BLaER1 (cell line): ENCODE measurements around the gene ARHGAP26.

Experiments
- H3K27ac ChIP-seq: shearing (Covaris generic); formaldehyde crosslinking; 2 replicates; pipeline ENCODE4 v1.8.1; 2022
- H3K27me3 ChIP-seq: shearing (Covaris generic); formaldehyde crosslinking; 2 replicates; pipeline ENCODE4 v1.8.1; 2022
- H3K36me3 ChIP-seq: shearing (Covaris generic); formaldehyde crosslinking; 2 replicates; pipeline ENCODE4 v1.8.1; 2022
- H3K4me1 ChIP-seq: shearing (Covaris generic); formaldehyde crosslinking; 2 replicates; pipeline ENCODE4 v1.8.1; 2022
- H3K4me2 ChIP-seq: shearing (Covaris generic); formaldehyde crosslinking; 2 replicates; pipeline ENCODE4 v1.8.1; 2022
- H3K4me3 ChIP-seq: shearing (Covaris generic); formaldehyde crosslinking; 2 replicates; pipeline ENCODE4 v1.8.1; 2022
- H3K9ac ChIP-seq: shearing (Covaris generic); formaldehyde crosslinking; 2 replicates; pipeline ENCODE4 v1.8.1; 2022
- H3K9me3 ChIP-seq: shearing (Covaris generic); formaldehyde crosslinking; 2 replicates; pipeline ENCODE4 v1.8.1; 2022
- H4K20me1 ChIP-seq: shearing (Covaris generic); formaldehyde crosslinking; 2 replicates; pipeline ENCODE4 v1.8.1; 2022
- Cebpa-rat ChIP-seq: shearing (Covaris generic); IDR thresholded peaks from 2 replicates; pipeline ENCODE4 v1.8.1; 2022

ARHGAP26 gene

GRCh38 chr5:142894315-142894714 is 124.1 kb downstream of the ARHGAP26 start:
- no peak overlapping the region for H3K27ac ChIP-seq
- peaks cover 10% of the 10 kb centered on the region for H3K36me3 ChIP-seq
- H3K4me1 ChIP-seq, result peaks cover 4% of the 10 kb centered on the region
- H3K9me3 ChIP-seq, result no peaks in the 10 kb centered on the region
- no peak overlapping the region for H3K4me2 ChIP-seq
- H3K4me3 ChIP-seq, result no peak overlapping the region
- H3K27me3 ChIP-seq, result no peaks in the 10 kb centered on the region
- H3K9ac ChIP-seq, result no peak overlapping the region
- no peak for TF ChIP-seq Cebpa-rat
- no peaks in the 10 kb centered on the region for H4K20me1 ChIP-seq

GRCh38 chr5:142894749-142895148 is 124.6 kb downstream of the ARHGAP26 start:
- Histone ChIP-seq H3K4me2 (no peak overlapping the region), H3K27ac (no peak overlapping the region)

DNA sequence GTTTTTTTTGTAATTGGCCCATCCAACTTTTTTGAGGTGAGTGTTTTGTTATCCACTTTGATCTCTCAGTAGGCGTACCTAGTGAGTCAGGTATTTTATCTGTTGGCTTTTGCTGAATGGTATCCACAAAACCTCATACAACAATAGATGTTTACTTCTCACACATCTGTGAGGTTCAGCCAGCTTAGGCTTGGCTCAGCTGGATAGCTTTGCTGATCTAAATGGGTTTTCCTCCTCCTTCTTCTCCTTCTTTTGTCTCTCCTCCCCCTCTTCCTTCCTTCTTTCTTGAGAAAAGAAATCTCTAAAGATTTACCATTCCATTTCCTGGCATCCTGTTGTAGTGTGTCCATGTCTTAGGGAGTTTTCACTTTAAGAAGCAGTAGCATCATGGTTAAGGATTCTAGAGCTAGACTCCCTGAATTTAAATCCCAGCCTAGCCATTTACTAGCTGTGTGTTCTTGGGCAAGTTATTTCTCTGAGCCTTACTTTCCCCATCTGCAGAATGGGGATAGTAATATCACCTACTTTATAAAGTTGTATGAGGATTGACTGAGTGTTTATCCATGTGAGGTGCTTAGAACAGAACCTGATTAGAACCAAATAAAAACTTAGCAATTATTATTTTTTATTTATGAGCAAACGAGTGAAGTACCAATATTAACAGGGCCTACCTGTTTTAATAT is 126.3 kb downstream of the ARHGAP26 start:
- H3K4me2 ChIP-seq, result no peak overlapping the region
- H3K4me3 ChIP-seq, result no peak overlapping the region
- no peaks in the 10 kb centered on the region for H3K27me3 ChIP-seq
- no peaks in the 10 kb centered on the region for H3K9me3 ChIP-seq
- H4K20me1 ChIP-seq, result no peaks in the 10 kb centered on the region
- TF ChIP-seq Cebpa-rat, result no peak
- H3K36me3 ChIP-seq, result peaks cover 10% of the 10 kb centered on the region
- no peak overlapping the region for H3K9ac ChIP-seq
- no peak overlapping the region for H3K27ac ChIP-seq
- H3K4me1 ChIP-seq, result peaks cover 8% of the 10 kb centered on the region

More at GRCh38 chr5:142894749-142895148, 124.6 kb downstream of the ARHGAP26 start:
- Histone ChIP-seq H4K20me1 (no peaks in the 10 kb centered on the region), H3K36me3 (peaks cover 10% of the 10 kb centered on the region), H3K4me3 (no peak overlapping the region), H3K27me3 (no peaks in the 10 kb centered on the region), H3K4me1 (peaks cover 8% of the 10 kb centered on the region), H3K9ac (no peak overlapping the region), H3K9me3 (no peaks in the 10 kb centered on the region)
- no peak for TF ChIP-seq Cebpa-rat

GRCh38 chr5:142897328-142897727 is 127.2 kb downstream of the ARHGAP26 start:
- Histone ChIP-seq H3K4me1 (peaks cover 8% of the 10 kb centered on the region), H3K36me3 (peaks cover 19% of the 10 kb centered on the region), H3K27ac (no peak overlapping the region), H4K20me1 (no peaks in the 10 kb centered on the region), H3K9me3 (no peaks in the 10 kb centered on the region), H3K4me3 (no peak overlapping the region), H3K27me3 (no peaks in the 10 kb centered on the region), H3K9ac (no peak overlapping the region), H3K4me2 (no peak overlapping the region)
- TF ChIP-seq Cebpa-rat, result no peak

DNA sequence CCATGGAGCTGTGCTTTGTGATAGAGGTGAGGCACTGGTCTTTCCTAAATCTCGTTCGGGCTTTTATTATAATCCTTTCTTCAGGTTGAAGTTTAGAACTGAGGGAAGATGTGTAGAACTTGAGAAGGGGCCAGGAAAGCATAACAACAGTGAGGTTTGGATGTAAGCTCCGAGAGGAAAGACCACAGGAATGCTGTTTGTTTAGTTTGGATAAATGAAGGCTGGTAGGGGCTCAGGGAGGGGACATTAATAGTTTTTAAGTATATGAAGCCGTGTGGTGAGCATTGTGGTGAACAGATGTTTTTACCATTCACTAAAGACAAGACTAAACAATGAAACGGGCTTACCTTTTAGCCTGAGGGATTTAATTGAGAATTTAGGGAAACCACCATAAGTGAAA is 130.8 kb downstream of the ARHGAP26 start:
- TF ChIP-seq Cebpa-rat, result no peak
- H3K4me2 ChIP-seq, result no peak overlapping the region
- no peaks in the 10 kb centered on the region for H3K9me3 ChIP-seq
- peaks cover 8% of the 10 kb centered on the region for H3K4me1 ChIP-seq
- H4K20me1 ChIP-seq, result no peaks in the 10 kb centered on the region
- H3K36me3 ChIP-seq, result peaks cover 34% of the 10 kb centered on the region
- no peaks in the 10 kb centered on the region for H3K27me3 ChIP-seq
- H3K9ac ChIP-seq, result no peak overlapping the region
- no peak overlapping the region for H3K27ac ChIP-seq
- H3K4me3 ChIP-seq, result no peak overlapping the region

GRCh38 chr5:142901476-142902185 is 131.5 kb downstream of the ARHGAP26 start:
- Histone ChIP-seq H3K4me3 (no peak overlapping the region), H3K4me2 (no peak overlapping the region), H3K27me3 (no peaks in the 10 kb centered on the region), H3K36me3 (peaks cover 34% of the 10 kb centered on the region), H3K9me3 (no peaks in the 10 kb centered on the region), H3K9ac (no peak overlapping the region), H3K4me1 (peaks cover 13% of the 10 kb centered on the region), H4K20me1 (no peaks in the 10 kb centered on the region), H3K27ac (no peak overlapping the region)
- TF ChIP-seq Cebpa-rat, result no peak

- H3K4me3 ChIP-seq, result no peak overlapping the region
- peaks cover 21% of the 10 kb centered on the region for H3K4me1 ChIP-seq
- no peaks in the 10 kb centered on the region for H3K27me3 ChIP-seq
- H3K27ac ChIP-seq, result no peak overlapping the region
- TF ChIP-seq Cebpa-rat, result no peak
- H3K4me2 ChIP-seq, result no peak overlapping the region
- no peaks in the 10 kb centered on the region for H4K20me1 ChIP-seq
- no peaks in the 10 kb centered on the region for H3K9me3 ChIP-seq
- H3K36me3 ChIP-seq, result peaks cover 34% of the 10 kb centered on the region
- H3K9ac ChIP-seq, result no peak overlapping the region
Observed at GRCh38 chr5:142902186-142902965, 132.2 kb downstream of the ARHGAP26 start.

GRCh38 chr5:142904416-142904815 is 134.2 kb downstream of the ARHGAP26 start:
- Histone ChIP-seq H3K36me3 (peaks cover 34% of the 10 kb centered on the region), H4K20me1 (no peaks in the 10 kb centered on the region), H3K27me3 (no peaks in the 10 kb centered on the region), H3K4me2 (no peak overlapping the region), H3K4me3 (no peak overlapping the region), H3K9ac (no peak overlapping the region), H3K9me3 (no peaks in the 10 kb centered on the region), H3K27ac (no peak overlapping the region), H3K4me1 (peaks cover 23% of the 10 kb centered on the region)
- no peak for TF ChIP-seq Cebpa-rat

DNA sequence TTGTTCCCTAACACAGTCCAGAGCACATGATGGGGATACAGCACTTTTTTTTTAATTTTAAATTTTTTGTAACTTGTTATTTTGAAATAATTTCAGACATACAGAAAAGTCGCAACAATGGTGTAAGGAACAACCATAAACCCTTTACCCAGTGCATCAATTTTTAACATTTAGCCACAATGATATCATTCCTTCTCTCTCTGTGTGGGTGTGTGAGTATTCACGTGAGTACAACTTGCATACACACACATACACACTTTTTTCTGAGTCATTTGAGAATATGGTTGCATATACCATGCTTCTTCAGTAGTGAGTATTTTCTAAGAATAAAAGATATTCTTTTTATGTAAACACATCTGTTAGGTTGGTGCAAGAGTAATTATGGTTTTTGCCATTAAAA is 135.2 kb downstream of the ARHGAP26 start:
- TF ChIP-seq Cebpa-rat, result no peak
- Histone ChIP-seq H4K20me1 (no peaks in the 10 kb centered on the region), H3K4me3 (no peak overlapping the region), H3K27ac (no peak overlapping the region), H3K9ac (no peak overlapping the region), H3K27me3 (no peaks in the 10 kb centered on the region), H3K4me2 (no peak overlapping the region), H3K9me3 (no peaks in the 10 kb centered on the region), H3K36me3 (peaks cover 35% of the 10 kb centered on the region), H3K4me1 (peaks cover 20% of the 10 kb centered on the region)
